Activated T-helper 1 cell treated with anti-CD3 and anti-CD28 coated beads, Interleukin-12 subunit alpha, Interleukin-12 subunit beta, Interleukin-2, Interleukin-4 antibody, amounts not matched to agents 30 ng/mL and 10 ng/mL and 1 ng/mL, durations not matched to agents 14 hours and 24 hours and 36 hours (primary cell): ENCODE results near the gene KLK13. TPM values are rescaled to one million over a fixed set of nuclear protein-coding genes. Genes with fewer than 3 reads are reported as not detected.

ENCODE experiments used
- DNase-seq: peaks from one replicate; pipeline ENCODE4 v3.0.0; 2021; ENCODE audit warnings: low spot score
- H3K27ac Mint-ChIP-seq: one replicate; pipeline ENCODE4 v1.8.0; 2021; ENCODE audit warnings: mild to moderate bottlenecking, mixed read lengths
- H3K27me3 Mint-ChIP-seq: one replicate; pipeline ENCODE4 v1.8.0; 2022; ENCODE audit warnings: mild to moderate bottlenecking, moderate library complexity, mixed read lengths; ENCODE audit not compliant: insufficient read depth
- H3K36me3 Mint-ChIP-seq: one replicate; pipeline ENCODE4 v1.8.0; 2021; ENCODE audit warnings: low read depth, mixed read lengths
- H3K4me1 Mint-ChIP-seq: one replicate; pipeline ENCODE4 v1.8.0; 2021; ENCODE audit warnings: low read depth, mixed read lengths
- H3K4me3 Mint-ChIP-seq: one replicate; pipeline ENCODE4 v1.8.0; 2021; ENCODE audit warnings: mild to moderate bottlenecking, moderate library complexity, mixed read lengths
- H3K9me3 Mint-ChIP-seq: one replicate; pipeline ENCODE4 v1.8.0; 2021; ENCODE audit warnings: mixed read lengths
- intact Hi-C: fragments of 100-400 bp; cut with micrococcal nuclease; formaldehyde crosslinking; loops from one replicate; pipeline ENCODE4 v1.15.1; 2024
- total RNA-seq: library from RNA; stranded (reverse); gene quantifications from 2 replicates; pipeline ENCODE4 v1.2.3, GENCODE V29; 2022

Gene KLK13, protein sequence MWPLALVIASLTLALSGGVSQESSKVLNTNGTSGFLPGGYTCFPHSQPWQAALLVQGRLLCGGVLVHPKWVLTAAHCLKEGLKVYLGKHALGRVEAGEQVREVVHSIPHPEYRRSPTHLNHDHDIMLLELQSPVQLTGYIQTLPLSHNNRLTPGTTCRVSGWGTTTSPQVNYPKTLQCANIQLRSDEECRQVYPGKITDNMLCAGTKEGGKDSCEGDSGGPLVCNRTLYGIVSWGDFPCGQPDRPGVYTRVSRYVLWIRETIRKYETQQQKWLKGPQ
- total RNA-seq: not detected in 2 replicates

DNA sequence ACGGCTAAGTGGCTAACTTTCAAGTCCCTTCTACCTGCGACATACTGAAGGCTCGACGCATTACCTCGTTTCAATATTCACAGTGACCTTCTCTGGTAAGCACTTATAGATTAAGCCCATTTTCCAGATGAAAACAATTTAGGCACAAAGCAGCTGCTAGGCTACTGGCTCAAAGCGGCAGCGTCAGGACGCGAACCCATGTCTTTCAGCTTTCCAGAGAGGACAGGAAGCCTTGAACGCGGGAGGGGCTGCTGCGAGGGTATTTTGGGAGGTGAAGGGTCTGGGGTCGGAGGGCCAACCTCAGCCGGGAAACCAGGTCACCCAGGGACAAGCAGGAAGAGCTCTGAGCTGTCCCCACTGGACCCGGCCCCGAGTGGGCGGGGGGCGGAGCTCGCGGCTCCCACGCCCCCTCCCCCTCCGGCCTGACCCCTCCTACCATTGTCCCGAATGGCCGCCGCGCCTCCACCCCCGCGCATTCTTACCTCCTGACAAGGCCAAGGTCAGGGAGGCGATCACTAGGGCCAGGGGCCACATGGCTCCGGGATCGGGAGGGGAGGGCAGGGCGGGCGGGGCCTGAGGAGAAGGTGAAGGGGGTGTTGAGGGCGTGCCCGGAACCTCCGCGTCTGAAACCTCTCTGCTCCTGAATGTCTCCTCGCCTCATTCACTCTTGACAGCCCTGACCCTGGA lies at the start of gene KLK13:
Gene KLK13 (minus strand): TSS at position 559 of the 687 bp plus-strand sequence. CDS start 25 bp downstream, at position 534.
- Mint-ChIP-seq H3K27me3 (peaks cover 20% of the 10 kb centered on the region), H3K36me3 (no peaks in the 10 kb centered on the region), H3K9me3 (no peaks in the 10 kb centered on the region), H3K27ac (no peak within 1 kb of the TSS), H3K4me1 (no peaks in the 10 kb centered on the region), H3K4me3 (no peak within 1 kb of the TSS)
- intact Hi-C loops: no loop called here
- no peak for DNase-seq

DNA sequence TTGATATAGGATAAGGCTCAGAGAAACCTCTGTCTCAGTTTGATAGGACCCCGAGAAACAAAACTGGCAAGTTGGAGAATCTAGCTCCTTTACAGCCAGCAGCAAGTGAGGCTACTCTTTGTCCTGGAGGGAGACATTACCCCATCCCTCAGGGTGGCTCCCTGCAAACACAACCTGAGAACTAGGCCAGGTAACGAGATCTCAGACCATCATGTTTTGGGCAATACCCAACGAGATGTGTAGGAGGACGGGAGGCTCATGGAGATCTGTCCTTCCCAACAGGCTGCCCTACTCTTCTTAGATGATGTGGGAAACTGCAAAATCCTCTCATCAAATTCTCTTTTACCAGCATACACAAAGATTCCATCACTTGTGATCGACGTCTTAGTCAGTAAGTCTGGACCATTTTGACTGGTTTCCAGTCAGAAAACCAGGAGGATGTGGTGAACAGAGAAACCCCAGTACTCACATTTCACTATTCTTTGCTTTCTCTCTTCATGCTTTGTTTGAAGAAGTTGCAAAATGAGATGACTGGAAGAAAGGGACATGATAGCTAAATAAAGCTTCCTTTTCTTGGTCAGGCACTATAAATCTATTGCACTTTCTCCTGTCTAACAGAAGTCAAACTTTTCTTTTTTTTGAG lies 49.3 kb upstream of the KLK13 start:
- peak; percentile 23 for DNase-seq
- intact Hi-C loops: loop anchor here (1.0 to 2.0 kb wide), 6 partner anchors 9 to 327 kb away; no protein-coding TSS in a partner anchor
- Mint-ChIP-seq H3K9me3 (no peaks in the 10 kb centered on the region), H3K4me3 (peak overlapping the region; percentile 4), H3K36me3 (no peaks in the 10 kb centered on the region), H3K27me3 (peaks cover 6% of the 10 kb centered on the region), H3K4me1 (peaks cover 12% of the 10 kb centered on the region), H3K27ac (peak overlapping the region; percentile 77)

DNA sequence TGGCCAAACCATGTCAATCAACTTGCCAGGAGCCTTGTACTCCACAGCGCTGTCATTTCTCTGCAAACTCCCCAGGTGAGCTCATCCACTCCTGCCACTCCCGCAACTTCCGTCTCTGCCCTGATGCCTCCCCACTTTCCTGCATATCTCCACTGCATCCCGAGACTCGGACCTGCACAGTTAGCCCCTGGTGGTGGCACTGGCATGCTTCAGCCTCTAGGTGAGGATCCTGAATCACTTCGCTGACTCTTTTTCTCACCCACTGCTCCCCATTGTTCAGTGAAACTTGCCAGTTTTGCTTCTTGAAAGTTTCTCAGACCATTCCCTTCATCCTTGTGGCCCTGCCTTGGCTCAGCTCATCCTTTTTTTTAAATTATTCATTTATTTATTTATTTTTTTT lies 46.7 kb upstream of the KLK13 start:
- DNase-seq: no peak
- no peak overlapping the region for H3K4me3 Mint-ChIP-seq
- peaks cover 3% of the 10 kb centered on the region for H3K27me3 Mint-ChIP-seq
- H3K9me3 Mint-ChIP-seq: no peaks in the 10 kb centered on the region
- no peak overlapping the region for H3K27ac Mint-ChIP-seq
- peaks cover 4% of the 10 kb centered on the region for H3K36me3 Mint-ChIP-seq
- intact Hi-C loops: no loop called here
- peaks cover 20% of the 10 kb centered on the region for H3K4me1 Mint-ChIP-seq

DNA sequence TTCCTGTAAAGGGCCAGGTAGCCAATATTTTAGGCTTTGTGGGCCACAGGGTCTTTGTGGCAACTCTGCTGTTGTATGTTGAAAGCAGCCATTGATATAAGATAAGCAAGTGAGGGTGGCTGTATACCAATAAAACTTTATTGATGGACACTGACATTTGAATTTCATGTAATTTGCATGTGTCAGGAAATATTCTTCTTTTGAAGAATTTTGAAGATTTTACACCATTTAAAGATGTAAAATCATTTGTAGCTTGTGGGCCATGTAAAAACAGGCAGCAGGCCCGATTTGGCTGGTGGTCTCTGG lies 45.7 kb upstream of the KLK13 start:
- intact Hi-C loops: no loop called here
- Mint-ChIP-seq H3K27ac (no peak overlapping the region), H3K4me1 (peaks cover 18% of the 10 kb centered on the region), H3K9me3 (no peaks in the 10 kb centered on the region), H3K27me3 (no peaks in the 10 kb centered on the region), H3K36me3 (peaks cover 4% of the 10 kb centered on the region), H3K4me3 (no peak overlapping the region)
- no peak for DNase-seq

DNA sequence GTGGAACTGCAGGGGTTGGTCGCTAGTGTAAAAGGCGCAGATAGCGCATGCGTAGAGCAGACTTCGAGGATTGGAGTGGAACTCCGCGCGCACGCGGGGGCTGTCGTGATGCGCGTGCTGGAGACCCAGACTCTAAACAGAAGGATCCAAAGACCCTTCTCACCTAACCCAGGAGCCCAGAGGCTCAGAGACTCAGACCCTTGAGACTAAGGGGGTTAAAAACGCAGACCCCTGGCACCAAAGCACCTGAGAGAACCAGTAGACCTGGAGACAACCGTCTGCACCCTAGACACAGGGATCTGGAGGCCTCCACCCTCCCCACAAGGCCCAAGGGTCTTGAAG lies 43.9 kb upstream of the KLK13 start:
- Mint-ChIP-seq H3K27ac (peak overlapping the region; percentile 96), H3K4me1 (peaks cover 24% of the 10 kb centered on the region), H3K4me3 (peak overlapping the region; percentile 92), H3K27me3 (no peaks in the 10 kb centered on the region), H3K36me3 (peaks cover 7% of the 10 kb centered on the region), H3K9me3 (no peaks in the 10 kb centered on the region)
- intact Hi-C loops: loop anchor here (1.0 to 5.0 kb wide), 11 partner anchors 11 to 1083 kb away; partner anchors contain the start of genes JOSD2, VRK3 and ZNF175
- DNase-seq: no peak

DNA sequence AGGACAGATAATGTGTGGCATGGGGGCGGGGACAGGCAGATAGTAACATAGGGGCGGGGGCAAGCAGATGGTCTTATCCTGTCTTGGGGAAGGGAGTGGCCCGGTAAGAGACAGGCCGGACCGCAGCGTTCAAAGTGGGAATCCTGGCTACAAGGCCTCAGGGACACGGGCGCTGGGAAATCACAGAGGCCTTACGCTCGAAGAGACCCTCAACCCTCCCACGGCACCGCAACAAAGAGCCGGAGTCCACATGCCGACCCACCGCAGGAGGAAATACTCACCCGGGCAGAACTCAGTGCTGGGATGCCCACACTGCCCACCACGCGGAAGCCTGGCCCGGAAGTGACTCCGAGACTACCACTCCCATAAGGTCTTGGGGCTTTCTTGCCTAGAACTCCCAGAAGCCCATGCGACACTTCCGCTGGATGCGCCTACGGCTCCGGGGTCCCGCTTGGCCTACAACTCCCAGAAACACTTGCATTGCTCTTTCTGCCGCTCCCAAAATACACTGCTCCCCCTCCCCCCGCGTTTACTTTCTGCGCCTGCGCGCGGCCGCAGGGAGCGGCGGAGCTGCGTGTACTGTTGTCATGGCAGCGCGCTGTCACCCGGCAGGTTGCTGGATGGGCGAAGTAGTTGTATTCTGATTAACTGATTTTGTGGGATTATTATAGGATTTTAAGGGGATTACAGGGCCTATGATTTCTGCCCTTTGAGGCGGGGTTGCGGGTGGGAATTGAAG lies 43.3 kb upstream of the KLK13 start, which contains the start of gene CTU1:
Gene CTU1 (minus strand): TSS at position 344 of the 739 bp plus-strand sequence. CDS start 3,840 bp downstream, outside the sequence.
- Mint-ChIP-seq H3K4me1 (peaks cover 24% of the 10 kb centered on the region), H3K36me3 (peaks cover 11% of the 10 kb centered on the region), H3K27me3 (no peaks in the 10 kb centered on the region)

DNA sequence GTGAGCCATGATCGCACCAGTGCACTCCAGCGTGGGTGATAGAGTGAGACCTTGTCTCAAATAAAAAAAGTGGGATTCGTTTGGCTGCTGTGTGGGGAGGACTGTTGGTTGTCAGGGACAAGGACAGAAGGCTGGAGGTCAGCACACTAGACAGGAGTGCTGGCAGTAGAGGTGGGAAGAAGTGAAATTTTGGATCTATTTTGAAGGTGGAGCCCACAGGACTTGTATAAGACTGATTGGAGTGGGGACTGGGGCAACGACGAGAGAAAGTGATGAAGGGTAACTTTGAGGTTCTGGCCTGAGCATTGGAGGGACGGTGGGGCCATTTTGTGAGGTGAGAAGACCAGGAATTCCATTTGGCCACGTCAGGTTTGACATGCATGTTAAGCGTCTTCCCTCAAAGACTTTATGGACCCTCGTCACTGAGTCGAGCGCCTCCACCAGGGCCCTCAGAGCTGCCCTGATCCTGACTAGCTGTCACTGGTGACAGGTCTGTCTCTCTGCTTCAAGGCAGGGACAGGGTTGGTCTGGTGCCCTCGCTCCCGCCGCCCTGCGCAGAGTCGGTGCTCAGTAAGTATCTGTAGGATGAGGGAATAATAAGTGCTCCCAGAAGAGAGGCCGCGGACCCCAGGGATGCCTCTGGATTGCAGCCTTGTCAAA lies 42.6 kb upstream of the KLK13 start:
- Mint-ChIP-seq H3K27ac (peak overlapping the region; percentile 96), H3K9me3 (no peaks in the 10 kb centered on the region), H3K27me3 (no peaks in the 10 kb centered on the region), H3K4me3 (peak overlapping the region; percentile 92), H3K4me1 (peaks cover 28% of the 10 kb centered on the region), H3K36me3 (peaks cover 18% of the 10 kb centered on the region)
- no peak for DNase-seq
- intact Hi-C loops: loop anchor here (1.0 to 5.0 kb wide), 11 partner anchors 10 to 1082 kb away; partner anchors contain the start of genes JOSD2, VRK3 and ZNF175

More for the DNA sequence above, 43.3 kb upstream of the KLK13 start, which contains the start of gene CTU1:
- peak within 1 kb of the TSS; percentile 92 for H3K4me3 Mint-ChIP-seq
- H3K9me3 Mint-ChIP-seq: no peaks in the 10 kb centered on the region
- intact Hi-C loops: loop anchor here (1.0 to 5.0 kb wide), 11 partner anchors 11 to 1083 kb away; partner anchors contain the start of genes JOSD2, VRK3 and ZNF175
- DNase-seq: peak; percentile 98
- H3K27ac Mint-ChIP-seq: peak within 1 kb of the TSS; percentile 96

DNA sequence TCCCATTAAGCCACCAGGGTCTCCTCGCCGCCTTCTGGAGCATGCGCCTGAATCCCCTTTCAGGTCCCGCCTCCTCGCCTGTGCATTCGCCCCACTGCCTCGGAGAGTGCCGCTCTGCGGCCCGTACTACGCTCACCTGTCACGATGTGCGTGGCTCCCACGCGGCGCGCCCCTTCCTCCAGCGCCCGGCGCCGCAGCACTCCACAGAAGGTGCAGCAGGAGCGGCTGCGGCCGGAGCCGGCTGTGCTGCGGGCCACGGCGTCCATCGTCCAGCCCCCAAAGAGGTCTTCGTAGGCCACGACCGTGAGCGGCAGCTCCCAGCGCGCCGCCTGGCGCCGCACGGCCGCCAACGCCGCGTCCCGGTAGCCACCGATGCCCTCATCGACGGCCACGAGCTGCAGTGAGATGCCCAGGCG lies 39.0 kb upstream of the KLK13 start:
- Mint-ChIP-seq H3K36me3 (peaks cover 27% of the 10 kb centered on the region), H3K4me3 (no peak overlapping the region), H3K27ac (no peak overlapping the region), H3K9me3 (no peaks in the 10 kb centered on the region), H3K27me3 (no peaks in the 10 kb centered on the region), H3K4me1 (peaks cover 34% of the 10 kb centered on the region)
- DNase-seq: no peak
- intact Hi-C loops: no loop called here

DNA sequence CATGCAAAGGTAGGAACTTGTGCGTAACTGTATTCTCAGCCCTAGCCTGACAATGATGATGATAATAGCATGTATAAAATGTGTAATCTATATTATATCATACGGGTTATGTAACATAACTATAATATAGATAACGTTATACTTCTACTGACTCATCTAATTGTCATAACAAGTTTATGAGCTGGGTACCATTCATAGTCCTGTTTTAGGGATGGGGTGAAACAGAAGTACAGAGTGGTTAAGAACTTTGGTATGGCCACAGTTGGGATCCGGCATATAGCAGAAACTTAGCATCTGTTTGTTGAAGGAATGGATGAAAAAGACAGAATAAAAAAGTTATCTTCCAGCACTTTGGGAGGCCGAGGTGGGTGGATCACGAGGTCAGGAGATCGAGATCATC lies 38.1 kb upstream of the KLK13 start:
- intact Hi-C loops: no loop called here
- Mint-ChIP-seq H3K36me3 (peaks cover 27% of the 10 kb centered on the region), H3K27ac (no peak overlapping the region)

DNA sequence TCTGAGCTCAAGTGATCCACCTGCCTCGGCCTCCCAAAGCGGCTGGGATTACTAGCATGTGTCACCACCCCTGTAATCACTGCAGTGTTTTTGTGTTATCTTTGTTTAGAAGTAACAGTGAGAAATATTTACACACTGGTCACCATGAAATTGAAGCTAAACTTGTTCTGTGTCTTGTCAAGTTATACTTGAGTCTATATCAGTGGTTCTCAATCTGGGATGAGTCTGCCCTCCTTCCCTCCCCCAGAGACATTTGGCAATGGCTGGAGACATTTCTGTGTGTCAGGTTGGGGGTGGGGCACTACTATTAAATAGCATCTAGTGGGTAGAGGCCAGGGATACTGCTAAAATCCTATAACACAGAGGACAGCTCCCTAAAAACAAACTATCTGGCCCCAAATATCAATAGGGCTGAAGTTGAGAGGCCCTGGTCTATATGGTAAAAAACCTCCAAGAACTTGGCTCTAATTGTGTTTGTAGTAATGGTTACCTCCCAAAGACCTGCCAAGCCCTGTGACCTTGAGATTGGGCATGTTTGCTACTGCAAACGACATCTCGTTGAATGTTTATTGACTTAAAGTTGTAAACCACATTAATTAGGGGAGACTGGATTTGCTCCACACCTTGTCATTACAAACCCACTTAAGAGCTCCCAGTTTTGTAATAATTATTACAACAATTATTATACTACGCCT lies 36.4 kb upstream of the KLK13 start:
- no peak for DNase-seq

More for the DNA sequence above, 38.1 kb upstream of the KLK13 start:
- Mint-ChIP-seq H3K9me3 (no peaks in the 10 kb centered on the region), H3K27me3 (no peaks in the 10 kb centered on the region), H3K4me3 (no peak overlapping the region), H3K4me1 (peaks cover 34% of the 10 kb centered on the region)
- no peak for DNase-seq

DNA sequence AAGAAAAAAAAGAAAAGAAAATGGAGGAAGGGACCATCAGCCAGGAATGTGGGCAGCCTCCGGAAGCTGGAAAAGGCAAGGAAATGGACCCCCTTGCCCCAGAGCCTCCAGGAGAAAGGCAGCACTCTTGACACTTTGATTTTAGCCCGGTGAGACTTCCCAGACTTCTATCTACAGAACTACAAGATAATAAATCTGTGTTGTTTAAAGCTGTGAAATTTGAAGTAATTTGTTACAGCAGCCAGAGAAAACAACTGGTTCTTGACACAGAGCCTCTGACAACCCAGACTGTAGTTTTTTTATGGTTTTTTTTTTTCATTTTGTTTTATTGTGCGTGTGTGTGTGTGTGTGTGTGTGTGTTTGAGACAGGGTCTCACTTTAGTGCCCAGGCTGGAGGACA lies 35.7 kb upstream of the KLK13 start:
- Mint-ChIP-seq H3K4me3 (no peak overlapping the region), H3K27ac (no peak overlapping the region), H3K36me3 (peaks cover 30% of the 10 kb centered on the region), H3K9me3 (no peaks in the 10 kb centered on the region), H3K27me3 (no peaks in the 10 kb centered on the region), H3K4me1 (peaks cover 24% of the 10 kb centered on the region)
- DNase-seq: no peak
- intact Hi-C loops: no loop called here

More for the DNA sequence above, 36.4 kb upstream of the KLK13 start:
- Mint-ChIP-seq H3K4me3 (no peak overlapping the region), H3K9me3 (no peaks in the 10 kb centered on the region), H3K27ac (no peak overlapping the region), H3K27me3 (no peaks in the 10 kb centered on the region), H3K36me3 (peaks cover 30% of the 10 kb centered on the region), H3K4me1 (peaks cover 31% of the 10 kb centered on the region)
- intact Hi-C loops: no loop called here

DNA sequence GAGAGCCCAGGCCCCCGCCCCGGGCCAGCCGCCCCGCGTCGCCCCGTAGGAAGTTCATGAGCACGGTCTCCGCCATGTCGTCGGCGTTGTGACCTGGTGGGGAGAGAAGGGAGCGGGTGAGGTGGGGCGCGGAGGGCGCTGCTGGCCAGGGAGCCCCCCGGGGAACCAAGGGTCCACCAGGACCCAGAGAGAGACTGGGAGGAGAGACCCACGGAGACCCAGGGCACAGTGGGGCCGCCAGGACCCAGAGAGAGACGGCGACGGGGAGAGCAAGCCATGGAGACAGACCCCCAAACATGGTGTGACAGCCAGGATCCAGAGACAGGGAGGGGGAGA lies 34.1 kb upstream of the KLK13 start:
- no peak overlapping the region for H3K27ac Mint-ChIP-seq
- DNase-seq: no peak
- peaks cover 27% of the 10 kb centered on the region for H3K36me3 Mint-ChIP-seq
- H3K9me3 Mint-ChIP-seq: no peaks in the 10 kb centered on the region
- intact Hi-C loops: no loop called here
- H3K27me3 Mint-ChIP-seq: no peaks in the 10 kb centered on the region
- no peak overlapping the region for H3K4me3 Mint-ChIP-seq
- H3K4me1 Mint-ChIP-seq: peaks cover 19% of the 10 kb centered on the region
